Measurements from ENCODE around the gene TNIK. TPM values are rescaled to one million over a fixed set of nuclear protein-coding genes. Genes with fewer than 3 reads are reported as not detected.
A peak's percentile ranks its signal among the peaks of the same experiment; 100 is the strongest.

The TNIK gene
- total and polyA plus RNA-seq, 2 of the 13 experiments (the other 11 are each of a cell fraction or from before 2014, with no cell fraction given) = 0.15 to 0.22 TPM

- TF ChIP-seq HINFP (CRISPR knock-in tag; IDR thresholded peaks at IDR 0.05; ENCODE audit: low read depth) (no peak), ZNF318 (CRISPR knock-in tag; IDR thresholded peaks at IDR 0.05) (no peak), PHB2 (IDR thresholded peaks at IDR 0.05; ENCODE audit: partially characterized antibody) (no peak), SPEN (CRISPR knock-in tag; IDR thresholded peaks at IDR 0.05; ENCODE audit: low read depth) (no peak), WIZ (CRISPR knock-in tag; IDR thresholded peaks at IDR 0.05) (no peak), TRIM24 (CRISPR knock-in tag; IDR thresholded peaks at IDR 0.05) (no peak), KDM1A (CRISPR knock-in tag; IDR thresholded peaks at IDR 0.05) (no peak; the same call in 1 of the 2 replicates), HOXA7 (CRISPR knock-in tag; IDR thresholded peaks at IDR 0.05) (no peak), ZEB1 (IDR thresholded peaks at IDR 0.05; ENCODE audit: insufficient replicate concordance, low read depth) (no peak), HES4 (CRISPR knock-in tag; IDR thresholded peaks at IDR 0.05; ENCODE audit: borderline replicate concordance) (no peak), TRAFD1 (CRISPR knock-in tag; IDR thresholded peaks at IDR 0.05; ENCODE audit: borderline replicate concordance) (no peak), ARID5B (CRISPR knock-in tag; IDR thresholded peaks at IDR 0.05) (peak; percentile 38; the same call in 1 of the 2 replicates), ZNF362 (CRISPR knock-in tag; IDR thresholded peaks at IDR 0.05; ENCODE audit: borderline replicate concordance) (no peak)
Measured at GRCh38 chr3:171157286-171157685, 302.9 kb downstream of the TNIK start (continued).

All from HepG2 (cell line).